CD4-positive, alpha-beta T cell treated with Interleukin-6 at 100 ng/mL for 8 hours (primary cell): Measurements from ENCODE around the gene PLCH2.

Experiments used
- DNase-seq: peaks from one replicate; pipeline ENCODE4 v3.0.0-alpha.2; 2020; ENCODE audit warnings: mixed read lengths, low spot score

The PLCH2 gene

DNA sequence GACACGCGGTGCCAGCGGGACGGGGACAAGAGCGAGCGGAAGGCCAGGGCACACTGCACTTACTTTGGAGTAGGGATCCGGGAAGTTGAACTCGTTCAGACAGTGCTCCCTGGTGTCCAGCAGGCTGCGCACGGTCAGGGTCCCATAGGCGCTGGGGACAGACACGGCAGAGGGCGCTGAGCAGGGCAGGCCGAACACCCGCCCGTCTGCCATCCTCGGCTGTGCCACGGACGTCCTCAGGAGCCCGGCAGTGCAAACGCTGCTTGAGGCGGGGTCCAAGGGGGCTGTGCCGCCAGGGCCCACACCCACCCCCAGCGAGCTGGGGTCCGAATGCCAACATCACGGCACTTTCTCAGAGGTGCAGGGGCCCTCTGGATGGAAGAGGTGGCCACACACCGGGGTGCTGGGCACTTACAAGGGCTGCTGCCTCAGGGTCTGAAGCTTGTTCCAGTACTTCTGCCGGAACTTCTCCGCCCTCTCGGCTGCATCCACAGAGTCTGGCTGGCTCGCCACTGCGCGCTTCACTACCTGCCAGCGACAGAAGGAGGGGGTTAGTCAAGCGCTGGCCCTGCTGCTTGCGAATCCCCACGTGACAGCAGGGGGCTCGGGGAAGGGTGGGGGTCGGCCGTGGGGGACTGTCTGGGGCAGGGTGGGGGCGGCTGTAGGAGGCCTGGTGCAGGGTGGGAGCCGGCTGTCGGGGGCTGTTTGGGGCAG is 38.0 kb downstream of the PLCH2 start:
- no peak for DNase-seq

DNA sequence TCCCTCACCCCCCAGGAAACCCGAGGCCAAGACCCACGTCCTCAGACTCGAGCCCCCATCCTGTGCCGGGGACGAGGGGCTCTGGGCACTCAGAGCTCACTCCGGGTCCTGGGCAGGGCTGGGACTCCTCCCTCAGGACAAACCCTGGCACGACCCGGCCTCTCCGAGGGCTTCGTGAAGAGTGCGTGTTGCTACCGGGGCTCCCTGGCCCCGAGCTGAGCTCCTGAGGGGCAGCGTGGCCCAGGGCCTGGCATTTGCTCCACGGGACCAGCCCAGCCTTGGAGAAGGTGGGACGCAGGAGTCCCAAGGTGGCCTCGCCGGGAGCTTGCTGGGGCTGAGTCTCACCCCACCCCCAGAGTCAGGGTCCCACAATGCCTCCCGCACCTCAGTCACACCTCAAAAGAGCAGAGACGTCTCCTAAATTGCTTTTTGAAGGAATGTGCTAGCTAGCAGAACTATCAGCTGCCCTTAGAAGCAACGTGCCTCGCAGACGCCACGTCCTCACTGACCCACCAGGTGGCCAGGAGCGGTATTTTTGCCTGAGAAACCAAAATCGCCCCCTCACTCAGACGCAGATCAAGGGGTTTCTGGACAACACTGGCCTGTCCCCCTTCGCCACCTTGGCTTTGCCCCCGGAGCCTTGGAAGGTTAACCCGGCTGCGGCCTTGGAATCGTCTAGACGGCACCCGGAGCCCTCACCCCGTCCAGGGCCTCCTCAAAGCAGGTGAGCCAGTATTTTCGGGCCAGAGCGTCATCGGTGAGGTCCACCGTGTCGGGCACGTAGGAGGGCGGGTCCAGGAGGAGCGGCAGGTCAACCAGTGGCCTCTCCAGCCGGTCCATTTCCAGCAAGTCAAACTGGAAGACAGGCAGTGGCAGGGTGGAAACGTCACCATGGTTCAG is 39.0 kb downstream of the PLCH2 start:
- DNase-seq: no peak

- DNase-seq: no peak
Measured at GRCh38 chr1:2515763-2516080, 39.6 kb downstream of the PLCH2 start.

- no peak for DNase-seq
Measured at GRCh38 chr1:2516124-2516523, 40.0 kb downstream of the PLCH2 start.

- DNase-seq: no peak
Measured at GRCh38 chr1:2516946-2517345, 40.9 kb downstream of the PLCH2 start.

- no peak for DNase-seq
Measured at GRCh38 chr1:2517966-2518365, 41.9 kb downstream of the PLCH2 start.

DNA sequence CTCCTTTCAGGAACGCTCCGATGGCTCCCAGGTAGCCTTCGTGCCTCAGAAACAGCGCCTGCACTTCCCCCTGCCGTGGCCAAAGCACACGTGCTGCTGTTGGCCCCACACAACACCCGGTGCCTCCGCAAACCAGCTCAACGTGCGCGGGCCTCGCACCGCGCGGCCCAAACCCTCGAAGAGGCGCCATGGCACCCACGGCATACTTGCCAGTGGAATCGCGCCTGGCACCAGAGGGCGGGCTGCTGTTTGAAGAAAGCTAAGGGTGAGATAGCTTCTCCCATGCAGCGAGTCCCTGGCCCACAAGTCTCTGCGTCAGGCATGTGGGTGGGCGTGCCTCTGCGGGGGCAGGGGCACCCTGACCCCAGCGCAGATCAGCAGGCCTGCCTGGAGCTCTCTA is 42.4 kb downstream of the PLCH2 start:
- DNase-seq: no peak

DNA sequence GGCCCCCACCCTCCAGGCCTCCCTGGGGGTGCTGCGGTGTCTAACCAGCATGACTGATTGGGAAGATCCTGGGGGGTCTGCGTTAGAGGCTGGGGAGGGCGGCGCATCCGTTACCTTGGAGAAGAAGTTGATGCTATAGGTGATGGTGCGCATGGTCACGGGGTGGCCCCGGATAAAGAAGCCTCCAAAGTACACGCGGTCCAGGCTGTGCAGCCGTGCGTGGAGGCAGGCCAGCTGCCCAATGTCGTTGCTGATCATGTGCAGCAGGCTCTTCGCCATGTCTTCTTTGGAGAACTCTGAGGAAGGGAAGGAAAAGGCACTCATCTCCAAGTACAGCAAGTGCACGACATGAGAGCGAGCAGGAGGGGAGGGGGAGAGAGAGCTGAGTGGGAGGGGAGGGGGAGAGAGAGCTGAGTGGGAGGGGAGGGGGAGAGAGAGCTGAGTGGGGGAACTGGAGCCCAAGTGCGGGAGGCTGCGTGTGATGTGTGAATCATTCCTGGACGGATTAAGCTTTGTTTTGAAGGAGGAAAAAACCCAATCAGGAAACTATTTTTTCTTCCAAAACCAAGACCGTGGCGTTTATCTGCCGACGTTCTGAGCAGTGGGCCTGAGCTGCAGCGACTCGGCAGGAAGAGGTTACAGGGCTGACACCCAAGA is 43.1 kb downstream of the PLCH2 start:
- no peak for DNase-seq

DNA sequence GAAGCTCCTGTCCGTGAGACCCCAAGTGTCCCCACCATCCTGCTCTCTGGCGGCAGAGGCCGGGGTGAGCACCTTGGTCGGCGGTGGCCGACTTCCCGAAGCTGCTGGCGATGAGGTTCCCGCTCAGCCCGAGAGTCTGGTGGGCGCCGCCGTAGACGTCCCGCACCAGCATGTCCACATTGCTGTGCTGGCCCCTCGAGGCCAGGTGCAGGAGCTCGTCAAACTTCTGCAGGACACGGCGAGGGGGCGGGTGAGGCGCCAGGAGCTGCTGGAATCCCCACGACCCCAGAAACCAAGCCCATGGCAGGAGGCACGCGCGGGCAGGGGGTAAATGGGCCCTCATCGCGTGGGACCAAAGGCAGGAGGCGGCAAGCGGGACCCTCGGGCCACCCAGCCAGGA is 43.6 kb downstream of the PLCH2 start:
- DNase-seq: no peak

DNA sequence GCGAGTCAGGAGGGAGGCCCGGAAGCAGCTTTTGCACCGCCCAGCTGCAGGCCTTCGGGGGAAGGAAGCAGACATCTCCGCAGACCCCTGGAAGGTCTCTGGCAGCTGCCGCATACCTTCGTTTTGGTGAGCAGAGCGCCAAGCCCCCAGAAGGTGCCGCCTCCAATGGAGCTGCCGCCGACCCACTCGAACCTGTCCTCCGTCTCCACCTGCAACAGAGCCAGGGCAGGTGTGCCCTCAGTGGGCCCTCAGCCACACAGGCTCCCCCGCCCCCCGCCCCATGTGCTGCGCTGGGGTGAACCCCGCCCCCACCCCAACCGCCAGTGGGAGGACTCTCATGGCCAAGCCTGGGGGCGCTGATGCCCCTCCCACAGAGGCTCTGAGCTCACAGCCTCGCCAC is 44.1 kb downstream of the PLCH2 start:
- no peak for DNase-seq

DNA sequence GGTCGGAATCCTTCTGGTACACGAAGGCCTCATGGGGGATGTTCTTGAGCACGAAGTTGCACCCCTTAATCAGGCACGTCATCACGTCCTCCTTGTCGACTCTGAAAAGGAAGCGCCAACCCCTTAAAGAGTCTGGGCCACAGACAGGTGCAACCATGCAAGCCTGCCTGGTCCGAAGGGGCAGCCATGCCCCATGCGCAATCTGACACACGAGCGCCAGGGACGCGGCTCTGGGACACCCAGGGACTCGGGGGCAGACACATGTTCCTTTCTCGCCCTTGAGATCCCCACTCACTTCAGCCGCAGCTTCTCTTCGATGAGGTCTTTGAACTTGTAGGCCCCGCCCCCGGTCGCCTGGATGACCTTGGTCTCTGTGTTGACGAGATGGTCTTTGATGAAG is 44.7 kb downstream of the PLCH2 start:
- DNase-seq: no peak

- no peak for DNase-seq
Measured at GRCh38 chr1:2522230-2522629, 46.1 kb downstream of the PLCH2 start.

GRCh38 chr1:2523191-2523890 is 47.3 kb downstream of the PLCH2 start:
- DNase-seq: no peak

DNA sequence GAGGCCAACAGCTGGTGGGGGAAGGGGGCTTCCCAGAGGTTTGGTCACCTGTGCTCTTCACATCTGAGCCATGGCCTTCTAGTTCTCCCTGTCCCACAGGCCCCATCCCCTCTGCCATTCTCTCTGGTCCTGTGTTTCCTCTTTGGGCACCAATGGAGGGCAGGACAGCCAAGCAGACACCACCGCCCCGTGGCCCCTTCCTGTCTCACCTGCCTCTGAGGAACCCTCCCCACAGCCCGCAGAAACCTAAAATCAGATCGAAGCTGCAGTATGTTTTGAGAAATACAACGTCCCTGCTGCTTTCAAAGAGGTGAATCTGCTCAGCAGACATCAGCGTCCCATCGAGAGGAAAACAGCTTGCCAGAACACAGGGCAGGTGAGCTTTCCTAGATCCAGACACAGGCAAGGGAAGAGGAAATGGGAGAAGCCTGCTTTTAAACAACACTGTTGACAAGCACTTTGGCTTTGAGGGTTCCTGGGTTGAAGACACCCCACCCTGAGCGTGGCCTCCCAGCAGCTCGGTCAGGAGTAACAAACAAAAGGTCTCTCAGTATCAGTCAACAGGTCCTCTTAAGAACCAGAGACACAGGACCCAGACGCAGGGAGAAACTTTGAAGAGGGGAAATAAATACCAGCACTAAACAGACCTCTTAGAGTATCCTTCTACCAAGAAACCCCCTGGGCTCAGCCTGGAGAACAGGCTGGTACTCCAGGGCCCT is 48.0 kb downstream of the PLCH2 start:
- peak; percentile 64 for DNase-seq

GRCh38 chr1:2525572-2525919 is 49.5 kb downstream of the PLCH2 start:
- no peak for DNase-seq

DNA sequence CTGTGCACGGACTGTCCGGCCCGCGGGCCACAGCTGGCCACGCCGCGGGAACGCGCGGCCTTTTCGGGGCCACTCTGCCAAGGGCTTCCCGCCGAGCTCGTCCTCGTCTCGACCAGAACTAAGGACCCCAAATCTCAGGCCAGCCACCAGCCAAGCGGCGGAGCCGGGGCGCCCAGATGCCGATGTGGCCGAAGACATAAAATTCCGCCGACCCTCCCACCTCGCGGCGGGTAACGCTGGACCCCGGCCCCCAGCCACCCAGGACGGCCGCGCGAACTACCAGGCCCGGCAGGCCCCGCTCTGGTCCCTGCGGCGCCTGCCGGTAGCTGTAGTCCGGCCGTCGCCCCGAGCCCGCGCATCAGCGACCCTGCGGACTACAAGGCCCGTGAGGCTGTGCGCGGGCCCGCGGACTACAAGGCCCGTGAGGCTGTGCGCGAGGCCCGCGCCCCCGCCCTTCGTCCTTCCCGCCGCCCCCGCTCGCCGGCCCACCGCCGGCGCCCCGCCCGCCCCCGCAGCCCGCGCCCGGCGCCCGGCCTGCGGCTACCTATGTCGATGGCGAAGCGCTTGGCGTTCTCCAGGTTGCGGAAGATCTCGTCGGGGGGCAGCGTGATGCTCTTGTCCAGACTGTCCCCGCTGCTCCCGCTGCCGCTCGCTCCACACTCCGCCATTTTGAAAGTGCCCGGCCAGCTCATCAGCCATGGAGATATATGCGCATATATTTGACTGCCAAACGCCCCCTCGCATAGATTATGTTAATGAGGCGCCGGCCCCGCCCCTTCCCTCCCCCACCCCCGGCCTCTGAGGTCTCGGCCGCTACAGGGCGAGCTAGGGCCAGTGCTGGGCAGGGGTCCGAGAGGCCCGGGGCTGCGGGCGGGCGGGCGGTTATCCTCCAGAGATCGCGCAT is 50.1 kb downstream of the PLCH2 start, which contains the start of gene PANK4:
Gene PANK4, minus strand, starts transcription at position 677 of the 904 bp plus-strand sequence. Its CDS starts 9 bp downstream, at position 668.
- peak; percentile 87 for DNase-seq

DNA sequence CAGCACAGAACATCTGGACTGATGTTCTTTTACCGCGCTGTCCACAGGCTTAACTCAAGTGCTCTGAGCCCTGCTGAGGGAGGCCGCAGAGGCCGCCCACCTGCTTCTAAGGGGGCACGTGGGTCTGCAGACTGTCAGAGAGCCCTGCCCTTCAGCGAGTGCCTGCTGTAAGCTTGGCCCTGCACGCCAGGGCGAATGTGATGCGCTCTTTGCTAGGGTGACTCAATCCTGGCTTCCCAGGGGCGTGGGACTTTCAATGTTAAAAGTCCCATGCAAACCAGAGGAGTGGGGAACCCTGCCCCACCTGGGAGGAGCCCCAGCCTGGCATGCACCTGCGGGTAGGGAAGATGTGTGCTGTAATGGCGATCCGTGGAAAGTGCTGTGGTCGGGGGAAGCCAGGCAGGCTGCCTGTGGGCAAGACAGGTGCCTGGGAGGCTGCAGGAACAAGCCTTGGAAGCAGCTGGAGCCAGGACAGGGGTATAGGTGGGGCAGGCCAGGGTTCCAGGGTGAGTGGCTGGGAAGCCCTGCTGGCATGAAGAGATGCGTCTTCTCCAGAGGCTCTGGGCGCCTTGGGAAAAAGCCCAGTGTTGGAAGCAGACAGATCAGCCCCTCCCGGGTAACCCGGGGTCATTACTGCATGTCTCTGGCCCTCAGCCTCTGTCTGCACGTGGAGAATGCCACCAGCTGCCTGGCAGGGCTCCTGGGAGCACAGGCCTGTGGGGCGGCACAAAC is 50.9 kb downstream of the PLCH2 start:
- DNase-seq: no peak

GRCh38 chr1:2527556-2527860 is 51.4 kb downstream of the PLCH2 start:
- no peak for DNase-seq

DNA sequence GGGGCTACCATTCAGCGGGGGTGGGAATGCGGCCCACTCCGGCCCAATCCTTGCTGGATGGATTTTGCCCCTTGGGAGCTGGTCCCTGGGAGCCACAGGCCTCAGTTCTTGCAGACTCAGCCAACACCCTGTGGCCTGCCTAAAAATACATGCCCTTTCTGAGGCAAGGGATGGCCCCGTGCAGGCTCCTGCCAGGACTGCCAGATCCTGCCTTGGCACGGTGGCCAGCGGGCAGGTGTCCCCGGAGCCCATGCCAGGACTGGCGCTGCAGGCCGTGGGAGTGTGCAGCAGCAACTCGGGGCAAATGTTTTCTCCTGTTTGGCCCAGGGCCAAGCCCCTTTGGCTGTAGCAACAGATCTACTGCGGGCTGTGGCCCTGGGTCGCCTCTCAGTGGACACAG is 51.9 kb downstream of the PLCH2 start:
- DNase-seq: no peak

DNA sequence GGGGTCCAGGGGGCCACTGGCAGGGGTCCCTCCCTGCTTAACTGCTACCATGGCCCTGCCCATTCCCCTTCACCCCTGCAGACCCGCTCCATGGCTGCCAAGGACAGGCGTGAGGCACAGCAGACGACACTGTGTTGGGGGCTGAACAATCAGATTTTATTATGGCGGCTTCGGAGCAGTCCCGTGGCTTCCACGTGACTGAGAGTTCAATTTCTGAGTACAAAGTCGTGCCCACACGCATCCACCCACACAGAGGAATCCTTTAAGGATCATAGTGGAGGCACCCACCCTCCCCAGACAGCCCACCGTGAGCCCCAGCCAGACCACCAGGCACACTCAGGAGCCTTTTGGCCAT is 52.5 kb downstream of the PLCH2 start:
- DNase-seq: no peak
